Epithelial cell of proximal tubule (primary cell): ENCODE results near the gene PAPSS2. TPM values are rescaled to one million over a fixed set of nuclear protein-coding genes. Genes with fewer than 3 reads are reported as not detected.

ENCODE experiments used
- DNase-seq: peaks from one replicate; pipeline ENCODE4 v3.0.0-alpha.2; 2011; ENCODE audit warnings: low read depth
- H3K4me3 ChIP-seq: 2 replicates; pipeline ENCODE4 v1.5.1; 2011; ENCODE audit warnings: low read depth, mild to moderate bottlenecking, low read length
- CTCF ChIP-seq: conservative IDR thresholded peaks from 2 replicates; pipeline ENCODE4 v1.5.1; 2012; ENCODE audit warnings: low read depth, mild to moderate bottlenecking, low read length
- total RNA-seq: library from RNA; depleted of rRNA; stranded (reverse); fragments of >200 nt; gene quantifications from 2 replicates; pipeline ENCODE4 v1.2.3, GENCODE V29; 2015

Gene PAPSS2
- total RNA-seq, 1 donor from 2014 or later: 15.6 TPM

GRCh38 chr10:87757685-87758084 lies 98.0 kb downstream of the PAPSS2 start:
- no peak overlapping the region for H3K4me3 ChIP-seq
- TF ChIP-seq CTCF: no peak

GRCh38 chr10:87759551-87759950 lies 99.9 kb downstream of the PAPSS2 start:
- TF ChIP-seq CTCF: no peak

More at GRCh38 chr10:87757685-87758084, 98.0 kb downstream of the PAPSS2 start:
- DNase-seq: no peak

GRCh38 chr10:87760195-87760905 lies 100.7 kb downstream of the PAPSS2 start:
- no peak overlapping the region for H3K4me3 ChIP-seq
- TF ChIP-seq CTCF: no peak
- no peak for DNase-seq

More at GRCh38 chr10:87759551-87759950, 99.9 kb downstream of the PAPSS2 start:
- no peak for DNase-seq
- H3K4me3 ChIP-seq: no peak overlapping the region

GRCh38 chr10:87761153-87761552 lies 101.5 kb downstream of the PAPSS2 start:
- no peak for TF ChIP-seq CTCF
- no peak for DNase-seq
- no peak overlapping the region for H3K4me3 ChIP-seq

- H3K4me3 ChIP-seq: no peak overlapping the region
- peak; percentile 40 for DNase-seq
- no peak for TF ChIP-seq CTCF
These were observed 102.2 kb downstream of the PAPSS2 start for GRCh38 chr10:87761892-87762291.

- no peak for TF ChIP-seq CTCF
- DNase-seq: no peak
- H3K4me3 ChIP-seq: no peak overlapping the region
These were observed 103.6 kb downstream of the PAPSS2 start for GRCh38 chr10:87763086-87763861.
